Adrenal gland (tissue), 12 donors: ENCODE results near the gene LCE7A. TPM values are rescaled to one million over a fixed set of nuclear protein-coding genes. Genes with fewer than 3 reads are reported as not detected.

Experiments
- DNase-seq, 7 donors: peaks; one replicate each; pipeline ENCODE4 v3.0.0-alpha.2; 2019 to 2020
- H3K27ac ChIP-seq, 5 donors: fragments of 200-600 bp; sonication (generic) in 4 of 5; 1 replicate in 3 of 5; 2 replicates in 2 of 5; pipeline versions ENCODE4 v1.5.1 to v1.8.0; 2016 to 2020; ENCODE audit warnings: mild to moderate bottlenecking in 1 of 5
- H3K27me3 ChIP-seq: fragments of 200-600 bp; 2 replicates; pipeline ENCODE4 v1.8.0; 2021
- H3K36me3 ChIP-seq, 2 donors: fragments of 200-600 bp; replicated peaks in 1 of 2; 1 replicate in 1 of 2; 2 replicates in 1 of 2; pipeline versions ENCODE4 v1.5.1 to v1.8.0; 2018 to 2022
- H3K4me1 ChIP-seq, 2 donors: fragments of 200-600 bp; replicated peaks in 1 of 2; 1 replicate in 1 of 2; 2 replicates in 1 of 2; pipeline versions ENCODE4 v1.5.1 to v1.8.0; 2018 to 2021
- H3K4me3 ChIP-seq, 4 donors: fragments of 200-600 bp; sonication (generic) in 3 of 4; one replicate each; pipeline ENCODE4 v1.5.1; 2016 to 2018
- H3K9me3 ChIP-seq, 3 donors: fragments of 200-600 bp; sonication (generic) in 1 of 3; replicated peaks in 1 of 3; 1 replicate in 2 of 3; 2 replicates in 1 of 3; pipeline versions ENCODE4 v1.5.1 to v1.8.0; 2016 to 2021
- CTCF ChIP-seq, 6 experiments: fragments of 450-650 bp in 4 of 6; fragments of 200-600 bp in 2 of 6; sonication (generic) in 1 of 6; IDR thresholded peaks; 1 replicate in 5 of 6; 2 replicates in 1 of 6; pipeline versions ENCODE4 v1.5.1 to v1.8.0; 2016 to 2021; ENCODE audit warnings: antibody characterized with exemption in 6 of 6, mild to moderate bottlenecking in 2 of 6, moderate library complexity in 1 of 6
- POLR2A ChIP-seq, 2 donors: fragments of 450-650 bp; IDR thresholded peaks; one replicate each; pipeline ENCODE4 v1.6.1; 2017; ENCODE audit warnings: antibody characterized with exemption in 2 of 2, mild to moderate bottlenecking in 2 of 2, moderate library complexity in 1 of 2
- WGBS, 4 donors: extraction: QIAGEN DNeasy Blood & Tissue Kit in 2 of 4; methylation state at CpG; one replicate each; pipeline versions ENCODE4 v1.1.5 to v1.1.7; 2013 to 2017; 5-methylcytosine and 5-hydroxymethylcytosine counted together
- intact Hi-C, 2 donors: fragments of 100-400 bp; cut with DNase I; formaldehyde crosslinking; loops; one replicate each; pipeline versions ENCODE4 v1.14.1 to v1.15.0; 2022 to 2023
- polyA plus RNA-seq, 3 donors: library from polyadenylated mRNA; stranded (reverse); fragments of 200-250 nt in 2 of 3; fragments of 350-450 nt in 1 of 3; fragmentation: Illumina TruSeq in 1 of 3; extraction: RNeasy Lipid Tissue Mini Kit (QIAGEN cat#74804) in 1 of 3; gene quantifications; one replicate each; pipeline ENCODE4 v1.2.3, GENCODE V29; 2013 to 2014
- total RNA-seq, 9 donors: library from RNA; depleted of rRNA in 4 of 9; stranded (reverse); fragments of >200 nt in 4 of 9; fragments of 120-200 nt in 1 of 9; fragmentation: NEBNext Ultra II Directional in 1 of 9; extraction: Animal tissue kit (Norgen Biotek cat#: 25700) in 1 of 9; gene quantifications; one replicate each; pipeline versions ENCODE4 v1.1.0 to v1.2.4, GENCODE V29; 2013 to 2023
- donor health status: healthy with polysubstance abuse.
- donor health status: Bipolar disorder and iron deficiency.
- donor health status: DM: yes; HTN: yes; CAD: no.
- donor health status: DM: no; HTN: no; CAD: no.
- donor health status: DM: no; HTN: no; CAD: no.
- donor health status: DM: yes; HTN: yes; CAD: no.

Gene LCE7A
- total and polyA plus RNA-seq, 12 donors: not detected

- H3K27me3 ChIP-seq: no peaks in the 10 kb centered on the region
- H3K4me1 ChIP-seq: no peaks in the 10 kb centered on the region
- no peak overlapping the region for H3K4me3 ChIP-seq
- no peak for DNase-seq
- H3K27ac ChIP-seq: no peak overlapping the region
- intact Hi-C loops: no loop called here
- 79 to 86% (median 80%) methylated on average over 4 of the region's 4 CpGs for WGBS, 4 donors
- no peaks in the 10 kb centered on the region for H3K36me3 ChIP-seq
- no peak for TF ChIP-seq POLR2A (IDR thresholded peaks at IDR 0.05)
- no peak for TF ChIP-seq CTCF (IDR thresholded peaks at IDR 0.05)
- H3K9me3 ChIP-seq: no peaks in the 10 kb centered on the region
Observed at GRCh38 chr1:152861374-152861773, 1.6 kb downstream of the LCE7A start.

- H3K27me3 ChIP-seq: no peaks in the 10 kb centered on the region
Observed at GRCh38 chr1:152864443-152864842, 4.6 kb downstream of the LCE7A start.

DNA sequence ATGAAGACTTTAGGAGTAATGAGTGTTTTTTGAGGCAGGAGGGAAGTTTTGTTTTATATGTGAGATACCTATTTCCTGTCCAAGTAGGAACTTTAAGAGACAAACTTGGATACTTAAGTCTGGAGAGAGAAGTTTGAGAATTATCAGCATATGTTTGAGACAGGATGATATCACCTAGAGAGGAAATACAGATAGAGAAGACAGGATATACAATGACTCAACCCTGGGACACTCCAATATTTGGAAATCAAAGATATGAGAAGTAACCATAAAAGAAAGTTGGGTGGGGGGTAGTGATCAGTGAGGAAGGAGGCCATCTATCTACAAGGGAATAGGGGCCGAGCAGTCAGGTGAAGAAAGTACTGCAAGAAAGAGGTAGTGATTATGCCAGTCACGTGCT is 6.5 kb downstream of the LCE7A start:
- intact Hi-C loops: no loop called here
- Histone ChIP-seq H3K36me3 (no peaks in the 10 kb centered on the region), H3K27me3 (no peaks in the 10 kb centered on the region), H3K4me3 (no peak overlapping the region), H3K27ac (no peak overlapping the region), H3K9me3 (no peaks in the 10 kb centered on the region), H3K4me1 (no peaks in the 10 kb centered on the region)
- TF ChIP-seq POLR2A (IDR thresholded peaks at IDR 0.05) (no peak), CTCF (IDR thresholded peaks at IDR 0.05) (no peak)
- WGBS, 4 donors: 72 to 86% (median 75%) methylated on average over 2 of the region's 2 CpGs
- no peak for DNase-seq

More at GRCh38 chr1:152864443-152864842, 4.6 kb downstream of the LCE7A start:
- no peak for DNase-seq
- Histone ChIP-seq H3K27ac (no peak overlapping the region), H3K4me3 (no peak overlapping the region), H3K9me3 (no peaks in the 10 kb centered on the region), H3K36me3 (no peaks in the 10 kb centered on the region), H3K4me1 (no peaks in the 10 kb centered on the region)
- TF ChIP-seq POLR2A (IDR thresholded peaks at IDR 0.05): no peak
- TF ChIP-seq CTCF (IDR thresholded peaks at IDR 0.05): no peak
- intact Hi-C loops: no loop called here

DNA sequence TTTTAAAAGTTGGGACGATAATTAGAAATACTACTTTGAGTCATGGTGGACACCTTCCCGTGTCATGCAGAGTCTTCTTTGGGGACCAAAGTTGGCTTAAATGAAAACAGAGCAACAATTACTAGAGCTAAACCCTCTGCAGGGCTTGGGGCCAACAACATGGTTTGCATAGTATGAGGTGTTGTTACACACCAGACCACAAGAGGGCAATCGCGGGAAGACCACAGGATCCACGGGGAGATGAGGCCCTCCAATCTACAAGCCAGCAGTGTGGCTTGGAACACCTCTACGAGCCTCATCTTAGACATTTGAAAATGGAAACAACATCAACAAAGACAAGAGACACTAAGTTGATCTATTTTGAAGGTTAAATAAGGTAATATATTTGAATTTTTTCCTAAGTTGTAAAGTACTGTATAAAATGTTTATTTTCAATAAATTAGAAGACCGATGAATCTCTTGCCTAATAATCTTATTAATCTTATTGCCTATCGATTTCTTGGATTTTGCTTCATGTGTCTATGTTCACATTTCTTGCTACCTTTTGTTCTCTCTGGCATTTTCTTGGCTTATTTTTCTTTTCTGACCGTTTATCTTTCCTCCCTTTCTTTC is 10.1 kb downstream of the LCE7A start:
- Histone ChIP-seq H3K9me3 (no peaks in the 10 kb centered on the region), H3K36me3 (no peaks in the 10 kb centered on the region), H3K27me3 (no peaks in the 10 kb centered on the region), H3K27ac (no peak overlapping the region), H3K4me1 (no peaks in the 10 kb centered on the region), H3K4me3 (no peak overlapping the region)
- intact Hi-C loops: loop anchor here (2.0 to 10.0 kb wide), 2 partner anchors 353 to 355 kb away; no protein-coding TSS in a partner anchor
- WGBS, 4 donors: 31 to 33% (median 33%) methylated on average over 9 of the region's 9 CpGs
- TF ChIP-seq POLR2A (IDR thresholded peaks at IDR 0.05) (no peak), CTCF (IDR thresholded peaks at IDR 0.05) (peak; percentile 47 to 68 (median 66))
- peak; percentile 56 to 83 (median 72) for DNase-seq
